ENCODE measurements around the gene MEST.

MEST gene

GRCh38 chr7:130486954-130487436 lies 4.9 kb upstream of the MEST start:
- Histone ChIP-seq H3K14ac (ENCODE audit: low read length) (no peak overlapping the region), H3K4me3 (ENCODE audit: low read length in 2 of 2) (peak overlapping the region in 1 of 2 donors; percentile 97), H3K9me3 (replicated peaks in 1 of 2; ENCODE audit: control insufficient read depth in 2 of 2, insufficient read depth in 1 of 2, low read depth in 1 of 2, low read length in 2 of 2) (peaks cover 0 to 5% of the 10 kb centered on the region in 2 donors), H3K4ac (ENCODE audit: low read length) (no peak overlapping the region), H3K36me3 (replicated peaks in 1 of 2; ENCODE audit: control insufficient read depth in 2 of 2, insufficient read depth in 2 of 2, low read length in 2 of 2) (no peaks in the 10 kb centered on the region), H3K4me1 (ENCODE audit: control insufficient read depth in 2 of 2, insufficient read depth in 1 of 2, low read depth in 1 of 2, low read length in 2 of 2) (peaks cover 0 to 4% of the 10 kb centered on the region in 2 donors), H4K8ac (ENCODE audit: low read depth, low read length) (no peak overlapping the region), H2AK5ac (ENCODE audit: low read depth, low read length) (peak overlapping the region; percentile 93), H2BK5ac (ENCODE audit: low read length) (peak overlapping the region; percentile 62), H2AFZ (ENCODE audit: low read length) (no peak overlapping the region), H3K18ac (ENCODE audit: low read length) (peak overlapping the region; percentile 97), H3K27ac (replicated peaks; ENCODE audit: low read length) (no peak overlapping the region), H3K27me3 (ENCODE audit: control insufficient read depth in 3 of 3, insufficient read depth in 3 of 3, low read depth in 1 of 3, low read length in 3 of 3) (no peaks in the 10 kb centered on the region), H4K91ac (ENCODE audit: low read depth, low read length, poor library complexity) (peak overlapping the region; percentile 98), H3K79me1 (ENCODE audit: low read depth, low read length) (peaks cover 11% of the 10 kb centered on the region), H3K23ac (ENCODE audit: low read depth, low read length, poor library complexity) (peak overlapping the region; percentile 82), H2BK12ac (ENCODE audit: low read length) (peak overlapping the region; percentile 36), H2BK120ac (ENCODE audit: low read depth, low read length) (no peak overlapping the region), H3K4me2 (ENCODE audit: insufficient read depth, low read length, poor library complexity, severe bottlenecking) (peak overlapping the region; percentile 88), H2BK15ac (ENCODE audit: low read length) (peak overlapping the region; percentile 71), H3K9ac (ENCODE audit: low read depth, low read length, poor library complexity) (peak overlapping the region; percentile 96)
- WGBS, 2 donors (ENCODE audit: extremely low coverage in 2 of 2, insufficient read length in 2 of 2, insufficient replicate concordance in 1 of 2) = no CpG with 5 or more reads among the region's 6 CpGs
- no peak for DNase-seq (ENCODE audit: low spot score)

GRCh38 chr7:130488392-130489139 lies 3.3 kb upstream of the MEST start:
- Histone ChIP-seq H4K91ac (ENCODE audit: low read depth, low read length, poor library complexity) (no peak overlapping the region), H2BK12ac (ENCODE audit: low read length) (no peak overlapping the region), H3K27me3 (ENCODE audit: control insufficient read depth in 3 of 3, insufficient read depth in 3 of 3, low read depth in 1 of 3, low read length in 3 of 3) (no peaks in the 10 kb centered on the region), H3K9me3 (replicated peaks in 1 of 2; ENCODE audit: control insufficient read depth in 2 of 2, insufficient read depth in 1 of 2, low read depth in 1 of 2, low read length in 2 of 2) (peaks cover 9 to 10% of the 10 kb centered on the region in 2 donors), H3K27ac (replicated peaks; ENCODE audit: low read length) (peak overlapping the region; percentile 76), H3K4me1 (ENCODE audit: control insufficient read depth in 2 of 2, insufficient read depth in 1 of 2, low read depth in 1 of 2, low read length in 2 of 2) (peaks cover 0 to 4% of the 10 kb centered on the region in 2 donors), H3K79me1 (ENCODE audit: low read depth, low read length) (peaks cover 11% of the 10 kb centered on the region), H2AK5ac (ENCODE audit: low read depth, low read length) (no peak overlapping the region), H3K4me2 (ENCODE audit: insufficient read depth, low read length, poor library complexity, severe bottlenecking) (no peak overlapping the region), H2BK15ac (ENCODE audit: low read length) (no peak overlapping the region), H2BK120ac (ENCODE audit: low read depth, low read length) (no peak overlapping the region), H3K4me3 (ENCODE audit: low read length in 2 of 2) (no peak overlapping the region), H2AFZ (ENCODE audit: low read length) (no peak overlapping the region), H4K8ac (ENCODE audit: low read depth, low read length) (no peak overlapping the region), H3K36me3 (replicated peaks in 1 of 2; ENCODE audit: control insufficient read depth in 2 of 2, insufficient read depth in 2 of 2, low read length in 2 of 2) (peaks cover 0 to 2% of the 10 kb centered on the region in 2 donors), H3K23ac (ENCODE audit: low read depth, low read length, poor library complexity) (no peak overlapping the region), H3K9ac (ENCODE audit: low read depth, low read length, poor library complexity) (no peak overlapping the region), H3K4ac (ENCODE audit: low read length) (no peak overlapping the region), H3K14ac (ENCODE audit: low read length) (no peak overlapping the region), H3K18ac (ENCODE audit: low read length) (no peak overlapping the region), H2BK5ac (ENCODE audit: low read length) (no peak overlapping the region)
- WGBS, 2 donors (ENCODE audit: extremely low coverage in 2 of 2, insufficient read length in 2 of 2, insufficient replicate concordance in 1 of 2) = no CpG with 5 or more reads among the region's 7 CpGs
- no peak for DNase-seq (ENCODE audit: low spot score)

GRCh38 chr7:130489140-130489983 lies 2.5 kb upstream of the MEST start:
- Histone ChIP-seq H4K91ac (ENCODE audit: low read depth, low read length, poor library complexity) (no peak overlapping the region), H2BK120ac (ENCODE audit: low read depth, low read length) (no peak overlapping the region), H2BK5ac (ENCODE audit: low read length) (no peak overlapping the region), H3K4me1 (ENCODE audit: control insufficient read depth in 2 of 2, insufficient read depth in 1 of 2, low read depth in 1 of 2, low read length in 2 of 2) (peaks cover 0 to 4% of the 10 kb centered on the region in 2 donors), H3K36me3 (replicated peaks in 1 of 2; ENCODE audit: control insufficient read depth in 2 of 2, insufficient read depth in 2 of 2, low read length in 2 of 2) (peaks cover under 1 to 2% of the 10 kb centered on the region in 2 donors), H3K14ac (ENCODE audit: low read length) (no peak overlapping the region), H3K9me3 (replicated peaks in 1 of 2; ENCODE audit: control insufficient read depth in 2 of 2, insufficient read depth in 1 of 2, low read depth in 1 of 2, low read length in 2 of 2) (peaks cover 9 to 10% of the 10 kb centered on the region in 2 donors), H3K9ac (ENCODE audit: low read depth, low read length, poor library complexity) (no peak overlapping the region), H3K4ac (ENCODE audit: low read length) (no peak overlapping the region), H3K4me2 (ENCODE audit: insufficient read depth, low read length, poor library complexity, severe bottlenecking) (no peak overlapping the region), H4K8ac (ENCODE audit: low read depth, low read length) (no peak overlapping the region), H2BK15ac (ENCODE audit: low read length) (no peak overlapping the region), H3K79me1 (ENCODE audit: low read depth, low read length) (peaks cover 11% of the 10 kb centered on the region), H3K4me3 (ENCODE audit: low read length in 2 of 2) (no peak overlapping the region), H3K18ac (ENCODE audit: low read length) (peak overlapping the region; percentile 15), H2AFZ (ENCODE audit: low read length) (no peak overlapping the region), H2AK5ac (ENCODE audit: low read depth, low read length) (no peak overlapping the region), H3K27ac (replicated peaks; ENCODE audit: low read length) (peak overlapping the region; percentile 76), H3K23ac (ENCODE audit: low read depth, low read length, poor library complexity) (no peak overlapping the region), H2BK12ac (ENCODE audit: low read length) (no peak overlapping the region), H3K27me3 (ENCODE audit: control insufficient read depth in 3 of 3, insufficient read depth in 3 of 3, low read depth in 1 of 3, low read length in 3 of 3) (no peaks in the 10 kb centered on the region)
- no peak for DNase-seq (ENCODE audit: low spot score)
- no CpG with 5 or more reads among the region's 10 CpGs for WGBS, 2 donors (ENCODE audit: extremely low coverage in 2 of 2, insufficient read length in 2 of 2, insufficient replicate concordance in 1 of 2)

Measured in neuronal stem cell (in vitro differentiated cells).